HG02798 (cell line): ENCODE results near the gene MB21D2.

Source experiments
- ATAC-seq: cut with Tn5 transposase; IDR thresholded peaks from one replicate; pipeline ENCODE4 v1.9.1; 2021; ENCODE audit warnings: mild to moderate bottlenecking; ENCODE audit not compliant: unreplicated experiment, poor library complexity

The MB21D2 gene

GRCh38 chr3:192894676-192895075, 23.0 kb downstream of the MB21D2 start:
- no peak for ATAC-seq

DNA sequence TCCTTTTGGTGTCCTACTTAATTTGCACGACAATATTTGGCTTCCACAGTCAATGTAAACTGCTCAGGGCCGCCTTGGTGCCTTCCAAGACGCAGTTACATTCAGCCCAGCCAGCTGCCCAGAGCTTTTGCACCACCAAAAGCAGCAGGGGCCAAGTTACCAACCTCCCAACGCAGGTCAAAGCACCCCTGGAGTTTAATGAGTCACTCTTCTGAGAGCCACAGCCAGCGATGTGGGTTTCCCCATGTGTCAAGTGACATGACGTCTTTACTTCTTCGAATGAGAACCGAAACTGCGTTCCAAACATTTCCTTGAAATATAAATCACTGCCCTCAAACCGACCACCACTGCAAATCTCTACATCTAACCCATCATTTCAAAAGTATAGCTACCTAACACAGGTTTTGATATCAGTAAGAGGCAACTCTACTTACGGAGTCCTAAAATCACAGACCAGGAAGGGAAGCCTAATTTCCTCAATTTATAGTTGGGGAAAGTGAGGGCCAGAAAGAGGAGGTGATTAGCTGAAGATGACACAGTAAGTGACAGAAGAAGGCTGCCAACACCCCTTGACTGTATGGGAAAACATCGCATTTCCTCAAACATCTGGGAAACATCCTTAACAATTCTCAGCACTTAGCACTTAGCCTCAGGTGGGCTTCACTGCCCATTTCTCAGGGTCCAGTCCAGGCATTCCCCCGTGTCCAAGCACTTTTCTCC, 24.5 kb downstream of the MB21D2 start:
- ATAC-seq = peak; percentile 96

- no peak for ATAC-seq
Observed at GRCh38 chr3:192890347-192891335, 27.0 kb downstream of the MB21D2 start.

GRCh38 chr3:192889679-192890078, 28.0 kb downstream of the MB21D2 start:
- ATAC-seq = no peak

DNA sequence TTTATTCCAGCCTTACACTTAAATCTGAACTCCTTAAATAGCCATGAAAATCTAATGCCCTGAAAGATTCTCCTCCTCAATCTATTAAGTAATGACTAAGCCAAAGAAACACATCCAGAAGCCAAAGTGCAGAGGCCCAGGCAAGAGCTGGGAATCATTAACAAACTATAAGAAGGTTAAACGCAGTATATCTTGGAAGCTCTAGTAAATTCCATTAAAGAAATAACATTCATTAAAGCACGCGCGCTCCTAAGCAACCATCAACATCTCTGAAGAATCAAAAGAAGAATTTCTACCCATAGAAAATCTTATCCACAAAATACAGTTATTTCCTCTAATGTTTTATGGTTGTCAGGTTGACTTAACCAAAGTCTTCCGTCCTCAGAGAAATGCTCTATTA, 29.5 kb downstream of the MB21D2 start:
- ATAC-seq = no peak

DNA sequence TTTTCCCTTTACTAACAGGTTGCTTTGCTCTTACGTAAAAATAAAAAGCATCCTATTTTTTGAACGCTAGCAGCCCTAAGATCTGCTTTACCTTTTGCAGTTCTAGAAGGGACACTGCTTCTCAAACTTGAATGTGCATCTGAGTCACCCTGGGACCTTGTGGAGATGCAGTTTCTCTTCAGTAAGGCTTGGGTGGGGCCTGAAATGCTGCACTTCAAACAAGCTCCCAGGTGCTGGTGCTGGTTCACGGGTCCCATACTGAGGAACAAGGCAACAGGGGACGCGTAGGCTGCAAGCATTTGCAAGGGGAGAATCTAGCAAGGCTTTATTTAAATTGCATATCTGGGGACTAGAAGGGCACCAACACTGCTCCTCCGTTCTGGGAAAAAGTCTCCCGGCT, 30.0 kb downstream of the MB21D2 start:
- no peak for ATAC-seq

DNA sequence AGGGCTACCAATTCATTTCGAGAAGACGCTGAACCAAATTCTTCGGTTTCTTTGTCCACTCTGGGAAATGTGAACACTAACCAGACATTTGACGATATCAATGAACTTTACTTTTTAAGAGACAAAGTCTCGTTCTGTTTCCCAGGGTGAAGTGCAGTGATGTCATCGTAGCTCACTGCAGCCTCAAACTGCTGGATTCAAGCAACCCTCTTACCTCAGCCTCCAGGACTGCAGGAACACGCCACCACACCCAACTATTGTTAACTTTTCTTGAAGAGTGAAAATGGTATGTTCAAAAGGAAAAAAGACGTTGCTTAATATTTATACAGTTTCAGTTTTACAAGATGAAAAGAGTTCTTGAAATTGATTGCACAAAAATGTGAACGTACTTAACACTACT, 30.6 kb downstream of the MB21D2 start:
- ATAC-seq = no peak

- ATAC-seq = no peak
Observed at GRCh38 chr3:192884777-192885773, 32.6 kb downstream of the MB21D2 start.

- no peak for ATAC-seq
Observed at GRCh38 chr3:192883512-192883911, 34.1 kb downstream of the MB21D2 start.

DNA sequence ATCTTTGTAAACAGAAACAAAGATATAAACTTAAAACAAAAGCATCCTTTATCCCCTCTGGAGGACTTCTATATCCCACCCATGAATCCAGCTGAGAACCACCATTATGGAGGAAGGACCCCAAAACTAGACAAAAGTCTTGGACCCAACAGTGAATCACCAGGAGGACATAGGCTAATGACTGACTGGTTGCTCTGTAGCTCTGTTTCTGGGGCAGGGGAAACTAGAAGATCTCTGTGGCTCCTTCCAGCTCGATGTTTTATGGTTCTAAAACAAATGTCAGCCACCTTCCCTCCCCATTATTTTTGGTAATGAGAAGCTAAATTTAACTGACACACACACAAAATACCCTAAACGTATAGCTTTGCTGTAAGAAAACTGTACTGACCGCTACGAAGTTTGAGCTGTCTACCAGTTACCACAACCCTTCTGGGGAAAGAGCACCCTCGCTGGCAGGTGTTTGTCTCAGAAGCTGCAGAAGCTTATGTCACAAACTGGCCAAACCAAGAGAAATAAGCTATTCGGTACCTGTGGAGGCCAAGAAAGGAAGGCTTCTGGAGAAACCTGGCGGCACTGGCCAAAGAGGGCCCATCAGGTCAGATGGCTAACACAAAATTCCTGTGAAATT, 36.4 kb downstream of the MB21D2 start:
- ATAC-seq = peak; percentile 77

DNA sequence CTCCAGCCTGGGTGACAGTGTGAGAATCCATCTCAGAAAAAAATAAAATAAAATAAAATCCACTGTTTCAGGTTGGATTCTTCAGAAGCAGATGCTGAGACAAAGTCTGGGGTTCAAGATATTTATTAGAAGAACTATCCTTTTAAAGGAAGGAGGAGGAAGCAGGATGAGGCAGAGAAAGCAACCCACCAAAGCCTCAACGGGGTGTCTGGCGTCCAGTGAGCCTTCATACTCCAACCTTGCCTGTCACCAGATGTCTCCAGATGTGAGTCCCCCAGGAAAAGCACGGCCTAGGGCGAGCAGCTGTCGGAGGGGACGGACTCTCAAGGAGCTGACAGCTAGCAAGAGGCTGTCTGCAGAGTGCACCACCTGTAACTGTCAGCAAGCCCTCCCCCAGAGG, 37.3 kb downstream of the MB21D2 start:
- ATAC-seq = no peak

DNA sequence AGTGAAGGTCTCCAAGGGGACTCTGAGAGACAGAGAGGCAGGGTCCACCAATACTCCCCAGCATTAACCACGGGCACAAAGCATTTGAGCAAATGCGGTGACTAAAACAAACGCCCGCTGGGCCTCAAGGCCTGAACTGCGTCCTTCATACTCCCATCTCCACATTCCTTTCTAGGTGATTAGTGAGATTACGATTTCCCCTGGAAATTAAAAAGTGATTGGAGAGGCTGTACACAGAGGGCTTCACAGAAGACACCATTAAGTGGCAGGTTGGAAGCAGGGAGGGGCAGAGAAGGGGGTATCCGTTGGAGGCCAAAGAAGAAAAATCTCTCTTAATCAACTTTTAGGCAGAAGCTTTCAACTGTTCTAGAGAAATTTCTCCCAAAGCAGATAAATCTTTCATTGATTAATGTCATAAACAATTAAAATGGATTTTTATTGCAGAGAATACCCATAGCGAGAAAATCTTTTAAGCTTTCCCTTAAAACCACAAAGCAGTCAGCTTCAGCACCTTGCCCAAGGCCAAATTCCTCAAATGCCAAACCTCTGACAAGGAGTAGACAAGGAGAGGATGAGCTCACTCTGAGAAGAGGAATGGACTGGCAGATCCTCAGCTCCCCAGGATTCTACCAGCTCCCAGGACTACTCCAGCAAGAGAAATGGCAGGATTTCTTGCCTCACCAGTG, 38.2 kb downstream of the MB21D2 start:
- ATAC-seq = no peak

DNA sequence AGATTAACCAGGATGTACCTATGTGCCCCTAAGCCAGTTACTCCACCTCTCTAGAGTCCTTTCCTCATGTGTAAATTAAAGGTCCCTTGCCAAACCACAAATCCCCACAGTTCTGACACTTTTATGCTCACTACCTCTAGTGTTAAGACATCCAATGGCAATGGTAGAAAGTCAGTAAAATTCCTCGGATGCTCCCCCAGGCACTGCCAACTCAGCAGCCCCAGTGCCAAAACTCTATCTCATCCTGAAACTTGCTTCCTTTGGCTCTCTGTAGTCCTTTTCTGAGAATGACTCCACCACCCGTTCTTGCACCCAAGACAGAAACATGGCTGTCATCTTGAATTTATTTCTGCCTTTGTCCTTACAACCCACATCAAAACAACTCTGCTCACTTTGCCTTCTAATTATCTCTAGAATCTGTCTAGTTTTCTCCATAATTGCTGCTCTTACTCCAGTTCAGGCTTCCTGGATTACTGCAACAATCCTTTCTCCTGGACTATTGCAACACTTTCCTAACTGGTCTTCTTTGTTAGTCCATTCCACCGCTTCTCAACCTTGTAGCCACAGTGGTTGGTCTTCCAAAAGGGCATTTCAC, 41.6 kb downstream of the MB21D2 start:
- no peak for ATAC-seq

GRCh38 chr3:192870822-192871221, 46.8 kb downstream of the MB21D2 start:
- ATAC-seq = no peak

DNA sequence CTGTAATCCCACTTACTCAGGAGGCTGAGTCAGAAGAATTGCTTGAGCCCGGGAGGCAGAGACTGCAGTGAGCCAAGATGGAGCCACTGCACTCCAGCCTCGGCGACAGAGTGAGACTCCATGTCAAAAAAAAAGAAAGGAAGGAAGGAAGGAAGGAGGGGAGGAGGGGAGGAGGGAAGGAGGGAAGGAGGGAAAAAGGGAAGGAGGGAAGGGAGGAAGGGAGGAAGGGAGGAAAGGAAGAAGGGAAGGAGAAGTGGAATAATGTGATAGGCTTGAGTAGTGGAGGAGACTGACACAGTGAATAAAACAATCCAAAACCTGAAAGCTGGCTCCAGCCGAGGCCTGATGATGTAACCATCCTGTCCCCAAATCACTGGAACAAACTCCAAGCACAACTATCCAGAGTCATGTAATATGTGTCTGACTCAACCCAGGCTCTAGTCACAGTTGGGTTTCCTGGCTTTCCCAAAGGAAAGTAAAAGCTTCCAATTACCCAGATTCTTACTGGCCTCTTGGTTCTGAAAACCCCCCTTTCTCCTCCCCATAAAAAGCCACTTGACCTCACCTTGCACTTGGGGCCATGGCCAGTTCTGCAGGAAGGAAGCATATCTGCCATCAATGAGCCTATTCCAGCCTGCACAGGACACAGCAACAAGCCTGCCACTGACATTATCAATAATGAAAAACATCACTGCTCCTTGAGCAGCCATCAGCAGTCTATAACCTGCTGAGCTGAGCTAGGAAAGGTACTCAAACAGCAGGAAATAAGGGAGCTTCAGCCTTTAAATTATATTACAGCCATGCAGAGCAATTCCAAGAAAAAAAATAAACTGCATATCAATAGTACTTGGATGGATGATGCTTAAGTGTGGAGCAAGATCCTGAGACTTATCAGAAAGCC, 48.3 kb downstream of the MB21D2 start:
- ATAC-seq = no peak

DNA sequence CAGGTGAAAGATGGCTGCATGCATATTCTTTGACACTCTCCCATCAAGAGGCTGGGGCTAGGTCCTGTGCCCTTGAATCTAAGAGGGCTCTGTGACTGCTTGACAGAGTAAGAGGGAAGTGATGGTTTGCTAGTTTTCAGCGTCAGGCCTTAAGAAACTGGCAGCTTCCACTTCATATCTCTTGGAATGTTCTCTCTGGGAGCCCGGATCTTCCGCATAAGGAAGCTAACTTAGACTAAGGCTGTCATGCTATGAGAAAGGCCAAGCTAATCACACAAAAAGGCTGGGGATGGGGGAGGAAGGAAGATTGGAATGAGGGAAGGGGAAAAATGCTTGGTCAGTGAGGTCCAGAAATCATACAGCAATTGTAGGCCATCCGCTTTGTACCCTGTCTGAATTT, 50.0 kb downstream of the MB21D2 start:
- no peak for ATAC-seq

GRCh38 chr3:192866804-192867203, 50.9 kb downstream of the MB21D2 start:
- ATAC-seq = no peak

- peak; percentile 83 for ATAC-seq
Observed at GRCh38 chr3:192864941-192865340, 52.7 kb downstream of the MB21D2 start.
